H1 (cell line): ENCODE measurements around the gene PLPPR4. TPM values are rescaled to one million over a fixed set of nuclear protein-coding genes. Genes with fewer than 3 reads are reported as not detected.

Source experiments
- CTCF ChIA-PET: fragments of 300-600 bp; sonication (Branson Sonifier 250); formaldehyde crosslinking; loops from one replicate; lab custom pipeline; 2021; ENCODE audit not compliant: partially characterized antibody; lab: Charles Lee
- POLR2A ChIA-PET: fragments of 300-600 bp; sonication (Branson Sonifier 250); formaldehyde crosslinking; loops from one replicate; lab custom pipeline; 2021; ENCODE audit warnings: inconsistent platforms; ENCODE audit not compliant: partially characterized antibody; lab: Charles Lee
- DNase-seq, 2 experiments: peaks; one replicate each; pipeline versions ENCODE4 v3.0.0 to v3.0.0-alpha.2; 2010 to 2022; ENCODE audit warnings: low spot score in 2 of 2, low read depth in 1 of 2, mixed read lengths in 1 of 2
- FAIRE-seq: peaks from 2 replicates; lab custom pipeline; 2011; peaks lifted over from hg19 to GRCh38; lab: Jason Lieb, UNC
- H2AFZ ChIP-seq: 2 replicates; pipeline ENCODE4 v1.8.1; 2012; ENCODE audit warnings: low read length, inconsistent platforms
- H2AK5ac ChIP-seq: 2 replicates; pipeline ENCODE4 v1.6.1; 2013; ENCODE audit warnings: low read depth, low read length
- H2BK120ac ChIP-seq: replicated peaks from 2 replicates; pipeline ENCODE3; 2013; ENCODE audit warnings: low read depth, low read length, inconsistent platforms
- H2BK12ac ChIP-seq: 2 replicates; pipeline ENCODE4 v1.6.1; 2013; ENCODE audit warnings: low read depth, low read length
- H2BK15ac ChIP-seq: 2 replicates; pipeline ENCODE4 v1.6.1; 2013; ENCODE audit warnings: low read length
- H2BK20ac ChIP-seq: 2 replicates; pipeline ENCODE4 v1.6.1; 2013; ENCODE audit warnings: low read length
- H2BK5ac ChIP-seq: 2 replicates; pipeline ENCODE4 v1.6.1; 2013; ENCODE audit warnings: low read depth, low read length
- H3K14ac ChIP-seq: 2 replicates; pipeline ENCODE4 v1.6.1; 2013; ENCODE audit warnings: inconsistent platforms; ENCODE audit not compliant: insufficient read length
- H3K18ac ChIP-seq: 2 replicates; pipeline ENCODE4 v1.6.1; 2013; ENCODE audit warnings: low read length; ENCODE audit errors: extremely low read depth
- H3K23ac ChIP-seq: 2 replicates; pipeline ENCODE4 v1.6.1; 2013; ENCODE audit warnings: inconsistent platforms; ENCODE audit not compliant: insufficient read length
- H3K23me2 ChIP-seq: 2 replicates; pipeline ENCODE4 v1.6.1; 2013; ENCODE audit warnings: low read depth, low read length
- H3K27ac ChIP-seq: 2 replicates; pipeline ENCODE4 v1.6.1; 2011; ENCODE audit warnings: low read depth, low read length, inconsistent platforms
- H3K27me3 ChIP-seq, 4 experiments: replicated peaks in 1 of 4; 1 replicate in 1 of 4; 2 replicates in 3 of 4; pipeline versions ENCODE4 v1.6.1 to v1.8.1; 2011 to 2013; ENCODE audit warnings: low read length in 3 of 4, mild to moderate bottlenecking in 3 of 4, inconsistent platforms in 2 of 4, mixed read lengths in 2 of 4, moderate library complexity in 1 of 4; ENCODE audit not compliant: control insufficient read depth in 3 of 4, insufficient read depth in 3 of 4; ENCODE audit errors: extremely low read depth in 1 of 4
- H3K36me3 ChIP-seq, 4 experiments: 2 replicates each; pipeline versions ENCODE4 v1.6.1 to v1.8.1; 2011 to 2013; ENCODE audit warnings: mild to moderate bottlenecking in 4 of 4, low read length in 3 of 4, moderate library complexity in 2 of 4, control low read depth in 1 of 4, inconsistent platforms in 1 of 4; ENCODE audit not compliant: insufficient read depth in 4 of 4, control insufficient read depth in 2 of 4
- H3K4ac ChIP-seq: replicated peaks from 2 replicates; pipeline ENCODE3; 2013; ENCODE audit warnings: low read length, low read depth, mixed read lengths, inconsistent platforms; ENCODE audit not compliant: insufficient read length
- H3K4me1 ChIP-seq, 4 experiments: replicated peaks in 1 of 4; 1 replicate in 1 of 4; 2 replicates in 3 of 4; pipeline versions ENCODE4 v1.6.1 to v1.8.1; 2011 to 2013; ENCODE audit warnings: low read length in 3 of 4, inconsistent platforms in 2 of 4, mixed read lengths in 1 of 4; ENCODE audit not compliant: insufficient read depth in 4 of 4, control insufficient read depth in 3 of 4
- H3K4me2 ChIP-seq, 2 experiments: 2 replicates each; pipeline versions ENCODE4 v1.6.1 to v1.8.1; 2011 to 2013; ENCODE audit warnings: low read depth in 2 of 2, low read length in 2 of 2, control low read depth in 1 of 2, inconsistent platforms in 1 of 2, mild to moderate bottlenecking in 1 of 2; ENCODE audit not compliant: insufficient read depth in 1 of 2
- H3K4me3 ChIP-seq, 4 experiments: fragments of 200-600, 300-600 bp in 1 of 4; sonication (generic), shearing (Covaris generic), sonication (Bioruptor Twin) in 1 of 4; 2 replicates each; pipeline versions ENCODE4 v1.5.1 to v1.8.1; 2011 to 2016; ENCODE audit warnings: low read length in 4 of 4, low read depth in 3 of 4, control low read depth in 2 of 4, inconsistent platforms in 2 of 4, mild to moderate bottlenecking in 2 of 4, mixed read lengths in 1 of 4, moderate library complexity in 1 of 4; ENCODE audit not compliant: insufficient read depth in 2 of 4; ENCODE audit errors: extremely low read depth in 1 of 4
- H3K56ac ChIP-seq: replicated peaks from 2 replicates; pipeline ENCODE3; 2013; ENCODE audit warnings: low read depth, mild to moderate bottlenecking, mixed read lengths, low read length, inconsistent platforms; ENCODE audit not compliant: insufficient read length
- H3K79me1 ChIP-seq: 2 replicates; pipeline ENCODE4 v1.6.1; 2013; ENCODE audit warnings: low read depth, low read length, control low read depth
- H3K79me2 ChIP-seq, 2 experiments: 2 replicates each; pipeline versions ENCODE4 v1.6.1 to v1.8.1; 2012 to 2013; ENCODE audit warnings: low read length in 2 of 2, mild to moderate bottlenecking in 2 of 2, inconsistent platforms in 1 of 2; ENCODE audit not compliant: insufficient read depth in 2 of 2, control insufficient read depth in 1 of 2
- H3K9ac ChIP-seq, 4 experiments: replicated peaks in 1 of 4; 1 replicate in 1 of 4; 2 replicates in 3 of 4; pipeline versions ENCODE4 v1.6.1 to v1.8.1; 2011 to 2013; ENCODE audit warnings: low read depth in 3 of 4, low read length in 3 of 4, control low read depth in 2 of 4, mild to moderate bottlenecking in 2 of 4, moderate library complexity in 2 of 4, inconsistent platforms in 1 of 4; ENCODE audit errors: extremely low read depth in 1 of 4
- H3K9me3 ChIP-seq, 2 experiments: 2 replicates each; pipeline versions ENCODE4 v1.6.1 to v1.8.1; 2012 to 2013; ENCODE audit warnings: mild to moderate bottlenecking in 2 of 2, moderate library complexity in 2 of 2, control low read depth in 1 of 2, inconsistent platforms in 1 of 2, low read depth in 1 of 2, low read length in 1 of 2, mixed read lengths in 1 of 2; ENCODE audit not compliant: insufficient read depth in 2 of 2
- H4K20me1 ChIP-seq, 2 experiments: replicated peaks in 1 of 2; 2 replicates each; pipeline versions ENCODE3 to v1.8.1; 2011 to 2013; ENCODE audit warnings: inconsistent platforms in 2 of 2, low read length in 2 of 2, mild to moderate bottlenecking in 1 of 2; ENCODE audit not compliant: insufficient read depth in 2 of 2, control insufficient read depth in 1 of 2
- H4K5ac ChIP-seq: 2 replicates; pipeline ENCODE4 v1.6.1; 2013; ENCODE audit warnings: low read length, low read depth, mixed read lengths, inconsistent platforms; ENCODE audit not compliant: insufficient read length
- H4K8ac ChIP-seq: 2 replicates; pipeline ENCODE4 v1.8.0; 2013; ENCODE audit warnings: mild to moderate bottlenecking, moderate library complexity, low read length, inconsistent platforms; ENCODE audit not compliant: insufficient read depth; ENCODE audit errors: extremely low read depth
- H4K91ac ChIP-seq: replicated peaks from 2 replicates; pipeline ENCODE3; 2013; ENCODE audit warnings: low read length, mixed read lengths, inconsistent platforms; ENCODE audit not compliant: insufficient read length
- BRCA1 ChIP-seq: IDR thresholded peaks from 2 replicates; pipeline ENCODE4 v1.6.1; 2012; ENCODE audit warnings: low read depth, low read length, improper control_type of control experiment
- CHD1 ChIP-seq: IDR thresholded peaks from 2 replicates; pipeline ENCODE4 v1.6.1; 2012; ENCODE audit warnings: low read depth, low read length, improper control_type of control experiment
- SAP30 ChIP-seq: fragments of 300-600 bp; sonication (generic); IDR thresholded peaks from 2 replicates; pipeline ENCODE4 v1.7.1; 2012; ENCODE audit warnings: low read length, moderate library complexity, mild to moderate bottlenecking, inconsistent platforms; ENCODE audit not compliant: insufficient read depth, insufficient replicate concordance
- SUZ12 ChIP-seq: fragments of 200-600 bp; sonication (generic); IDR thresholded peaks from 2 replicates; pipeline ENCODE4 v1.6.1; 2012; ENCODE audit warnings: mild to moderate bottlenecking, inconsistent platforms, low read length, moderate library complexity, mixed read lengths
- TAF1 ChIP-seq: IDR thresholded peaks from 2 replicates; pipeline ENCODE4 v1.6.1; 2011; ENCODE audit warnings: mild to moderate bottlenecking, low read depth, low read length
- TCF12 ChIP-seq: IDR thresholded peaks from 2 replicates; pipeline ENCODE4 v1.6.1; 2011; ENCODE audit warnings: low read depth, mild to moderate bottlenecking, low read length
- WGBS, 2 experiments: shearing (Covaris generic) in 1 of 2; methylation state at CpG; one replicate each; pipeline versions ENCODE4 v1.1.6 to v1.1.7; 2013 to 2015; ENCODE audit warnings: low lambda C conversion rate in 2 of 2, mixed read lengths in 2 of 2, inconsistent platforms in 1 of 2, low coverage in 1 of 2, missing lambda C conversion rate in 1 of 2; ENCODE audit not compliant: insufficient replicate concordance in 2 of 2, insufficient coverage in 1 of 2, insufficient read length in 1 of 2; ENCODE audit errors: extremely low coverage in 1 of 2, missing lambda C conversion rate in 1 of 2; 5-methylcytosine and 5-hydroxymethylcytosine counted together
- long read RNA-seq, 2 experiments: library from RNA in 1 of 2; library from capped mRNA in 1 of 2; stranded (forward); transcript quantifications; one replicate each; pipeline ENCODE4 v2.0.0, GENCODE V29; 2021; ENCODE audit warnings: inconsistent platforms in 1 of 2
- polyA minus RNA-seq, 3 experiments: library from RNA; depleted of rRNA, polyadenylated mRNA; stranded (reverse); fragments of >200 nt; gene quantifications; 1 replicate in 2 of 3; 2 replicates in 1 of 3; pipeline ENCODE4 v1.2.3, GENCODE V29; 2011
- polyA plus RNA-seq, 7 experiments: library from polyadenylated mRNA; depleted of rRNA in 3 of 7; stranded (reverse) in 5 of 7; unstranded in 2 of 7; fragments of >200 nt in 5 of 7; fragments of 200-250 nt in 2 of 7; gene quantifications; 1 replicate in 5 of 7; 2 replicates in 1 of 7; 4 replicates in 1 of 7; pipeline versions ENCODE4 v1.2.1 to v1.2.3, GENCODE V29; 2011 to 2013; ENCODE audit warnings: missing spikeins in 2 of 7, mixed read lengths in 2 of 7
- total RNA-seq: library from RNA; stranded (reverse); fragmentation: NEBNext Ultra II Directional; extraction: Animal tissue kit (Norgen Biotek cat#: 25700); gene quantifications from 2 replicates; pipeline ENCODE4 v1.2.1, GENCODE V29; 2021

PLPPR4 gene, protein sequence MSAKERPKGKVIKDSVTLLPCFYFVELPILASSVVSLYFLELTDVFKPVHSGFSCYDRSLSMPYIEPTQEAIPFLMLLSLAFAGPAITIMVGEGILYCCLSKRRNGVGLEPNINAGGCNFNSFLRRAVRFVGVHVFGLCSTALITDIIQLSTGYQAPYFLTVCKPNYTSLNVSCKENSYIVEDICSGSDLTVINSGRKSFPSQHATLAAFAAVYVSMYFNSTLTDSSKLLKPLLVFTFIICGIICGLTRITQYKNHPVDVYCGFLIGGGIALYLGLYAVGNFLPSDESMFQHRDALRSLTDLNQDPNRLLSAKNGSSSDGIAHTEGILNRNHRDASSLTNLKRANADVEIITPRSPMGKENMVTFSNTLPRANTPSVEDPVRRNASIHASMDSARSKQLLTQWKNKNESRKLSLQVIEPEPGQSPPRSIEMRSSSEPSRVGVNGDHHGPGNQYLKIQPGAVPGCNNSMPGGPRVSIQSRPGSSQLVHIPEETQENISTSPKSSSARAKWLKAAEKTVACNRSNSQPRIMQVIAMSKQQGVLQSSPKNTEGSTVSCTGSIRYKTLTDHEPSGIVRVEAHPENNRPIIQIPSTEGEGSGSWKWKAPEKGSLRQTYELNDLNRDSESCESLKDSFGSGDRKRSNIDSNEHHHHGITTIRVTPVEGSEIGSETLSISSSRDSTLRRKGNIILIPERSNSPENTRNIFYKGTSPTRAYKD
- total RNA-seq (2.2 TPM in 2 replicates), polyA plus RNA-seq (2011; rRNA removed) (0.74 and 1.0 TPM in 2 replicates), polyA minus RNA-seq (2011; rRNA and poly(A)+ RNA removed) (1.4 and 1.5 TPM in 2 replicates)
- 1.4 TPM for polyA plus RNA-seq (2011; cell fraction: cytosol; rRNA removed)
- 1.9 TPM for polyA plus RNA-seq (2011; cell fraction: nucleus; rRNA removed)
- polyA plus RNA-seq (2012, experiment 1 of 2): 0.84 to 0.95 TPM (median 0.91 TPM) in 4 replicates
- 0.05 TPM for polyA plus RNA-seq (2012, experiment 2 of 2)
- 3.4 TPM for polyA plus RNA-seq (2013, experiment 1 of 2)
- polyA plus RNA-seq (2013, experiment 2 of 2): 4.4 TPM
- polyA minus RNA-seq (2011; cell fraction: cytosol; rRNA and poly(A)+ RNA removed): 0.81 TPM
- 2.1 TPM for polyA minus RNA-seq (2011; cell fraction: nucleus; rRNA and poly(A)+ RNA removed)
- long read RNA-seq, experiment 1, partial matches to known transcripts: 0 of 5 reads
- long read RNA-seq, experiment 1, other reads (novel, unspliced or antisense): 5 of 5 reads
- long read RNA-seq, experiment 2: 0 reads

DNA sequence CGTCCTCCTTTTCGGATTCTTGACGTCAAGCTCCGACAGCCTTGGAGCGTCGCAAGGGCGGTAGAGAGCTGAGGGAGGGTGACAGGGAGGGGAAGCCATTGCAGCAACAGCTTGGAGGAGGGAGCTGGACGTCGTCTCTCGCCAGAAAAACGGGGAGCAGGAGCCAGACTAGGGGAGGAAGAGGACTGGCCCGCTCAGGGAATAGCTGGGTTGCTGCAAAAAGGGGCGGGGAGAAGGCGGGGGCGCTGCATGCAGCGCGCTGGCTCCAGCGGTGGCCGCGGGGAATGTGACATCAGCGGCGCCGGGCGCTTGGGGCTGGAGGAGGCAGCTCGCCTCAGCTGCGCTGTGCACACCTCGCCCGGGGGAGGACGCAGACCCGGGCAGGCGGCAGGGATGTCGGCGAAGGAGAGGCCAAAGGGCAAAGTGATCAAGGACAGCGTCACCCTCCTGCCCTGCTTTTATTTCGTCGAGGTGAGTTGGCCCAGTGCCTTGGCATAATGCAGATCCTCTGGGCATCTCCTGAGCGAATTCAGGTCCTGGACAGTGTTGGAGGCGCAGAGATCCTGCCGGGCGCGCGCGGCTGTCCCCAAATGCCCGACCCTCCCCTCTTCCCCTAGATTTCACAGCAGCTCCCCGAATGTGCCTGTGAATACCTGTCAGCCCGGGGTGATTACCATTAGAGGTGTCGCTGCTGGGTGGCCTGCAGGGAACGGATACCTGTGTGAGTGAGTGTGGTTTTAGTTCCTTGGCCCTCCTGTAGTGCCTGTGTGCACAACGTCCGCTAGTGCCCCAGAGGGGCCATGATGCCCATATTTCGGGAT lies at the start of gene PLPPR4:
PLPPR4 (plus strand) TSS at position 292 of the 821 bp plus-strand sequence; CDS start at position 394, 102 bp downstream.
- Histone ChIP-seq H2BK12ac (no peak within 1 kb of the TSS), H2BK120ac (no peak within 1 kb of the TSS), H3K27ac (no peak within 1 kb of the TSS), H2BK20ac (no peak within 1 kb of the TSS), H3K18ac (peak within 1 kb of the TSS; percentile 88), H3K9ac (peak within 1 kb of the TSS in 2 of 4 experiments; percentile 26 to 47; a peak in 4 of 7 replicates), H2BK5ac (peak within 1 kb of the TSS; percentile 82), H3K79me1 (no peaks in the 10 kb centered on the region), H3K14ac (peak within 1 kb of the TSS; percentile 4), H3K4me3 (peak within 1 kb of the TSS; percentile 60 to 67 (median 65)), H4K8ac (0 out of 2 replicates have a peak within 1 kb of the TSS, but pooled peaks have one; percentile 48), H4K20me1 (no peaks in the 10 kb centered on the region), H3K23me2 (peaks cover 11% of the 10 kb centered on the region), H3K4me1 (no peaks in the 10 kb centered on the region; a peak in 2 of 7 replicates), H4K91ac (no peak within 1 kb of the TSS), H2AFZ (peak within 1 kb of the TSS; percentile 99), H3K4me2 (peak within 1 kb of the TSS; percentile 78 to 93), H3K56ac (no peak within 1 kb of the TSS), H2AK5ac (no peak within 1 kb of the TSS), H3K4ac (no peak within 1 kb of the TSS), H3K79me2 (no peaks in the 10 kb centered on the region), H3K27me3 (peaks cover 3 to 16% (median 11%) of the 10 kb centered on the region in 4 experiments), H3K36me3 (no peaks in the 10 kb centered on the region), H2BK15ac (peak within 1 kb of the TSS; percentile 65; the same call in 1 of the 2 replicates), H4K5ac (no peak within 1 kb of the TSS), H3K9me3 (no peaks in the 10 kb centered on the region), H3K23ac (no peak within 1 kb of the TSS)
- no peak for FAIRE-seq
- ChIA-PET POLR2A (no interaction called here), CTCF (interaction anchor here (1.2 kb wide), 1 partner anchor 217 kb away, joined by 3 read pairs; no protein-coding TSS in a partner anchor)
- 10% methylated on average over 38 of the region's 51 CpGs; no CpG with 5 or more reads in 1 of the 2 experiments for WGBS, 2 experiments
- peak; percentile 2 to 85 for DNase-seq
- TF ChIP-seq TAF1 (no peak; the same call in 1 of the 2 replicates), SUZ12 (no peak), TCF12 (no peak), CHD1 (no peak), BRCA1 (no peak), SAP30 (no peak)
